A673 (cell line): ENCODE results near the gene ATF5. TPM values are rescaled to one million over a fixed set of nuclear protein-coding genes. Genes with fewer than 3 reads are reported as not detected.

Experiments
- BruUV-seq: library from RNA; stranded (reverse); fragments of 400-500 nt; replicated peaks from 2 replicates; lab custom pipeline; 2021; lab: Mats Ljungman, UMichigan
- CTCF ChIA-PET: fragments of 300-600 bp; sonication (Branson Sonifier 250); formaldehyde crosslinking; loops from one replicate; lab custom pipeline; 2022; ENCODE audit warnings: antibody characterized with exemption; lab: Charles Lee
- POLR2A ChIA-PET: fragments of 300-600 bp; sonication (Branson Sonifier 250); formaldehyde crosslinking; loops from one replicate; lab custom pipeline; 2022; ENCODE audit warnings: antibody characterized with exemption; ENCODE audit not compliant: low non-redundant PET; lab: Charles Lee
- DNase-seq: peaks from one replicate; pipeline ENCODE4 v3.0.0-alpha.2; 2015; ENCODE audit warnings: low spot score
- H3K27ac ChIP-seq: fragments of 200-600 bp; sonication (generic); 2 replicates; pipeline ENCODE4 v1.5.1; 2016; ENCODE audit warnings: mixed run types, low read depth, mild to moderate bottlenecking, mixed read lengths, antibody characterized with exemption, low read length; ENCODE audit not compliant: poor library complexity, severe bottlenecking
- H3K27me3 ChIP-seq: fragments of 200-600 bp; sonication (generic); replicated peaks from 2 replicates; pipeline ENCODE4 v1.6.1; 2017; ENCODE audit warnings: mixed run types, low read depth, mild to moderate bottlenecking, mixed read lengths, antibody characterized with exemption, low read length; ENCODE audit not compliant: insufficient read depth, poor library complexity
- H3K36me3 ChIP-seq: fragments of 200-600 bp; sonication (generic); 2 replicates; pipeline ENCODE4 v1.6.1; 2016; ENCODE audit warnings: mixed run types, mild to moderate bottlenecking, mixed read lengths, antibody characterized with exemption, low read length; ENCODE audit not compliant: insufficient read depth, poor library complexity, severe bottlenecking
- H3K4me1 ChIP-seq: fragments of 200-600 bp; sonication (generic); 2 replicates; pipeline ENCODE4 v1.6.1; 2017; ENCODE audit warnings: mixed run types, mild to moderate bottlenecking, mixed read lengths, antibody characterized with exemption, low read length; ENCODE audit not compliant: insufficient read depth, poor library complexity, severe bottlenecking
- H3K4me3 ChIP-seq: fragments of 200-600 bp; sonication (generic); 2 replicates; pipeline ENCODE4 v1.5.1; 2016; ENCODE audit warnings: low read depth, mixed run types, mild to moderate bottlenecking, mixed read lengths, low read length; ENCODE audit not compliant: poor library complexity, severe bottlenecking
- H3K9me3 ChIP-seq: fragments of 200-600 bp; sonication (generic); 2 replicates; pipeline ENCODE4 v1.6.1; 2016; ENCODE audit warnings: mixed run types, low read depth, mild to moderate bottlenecking, mixed read lengths, antibody characterized with exemption, low read length; ENCODE audit not compliant: poor library complexity, severe bottlenecking
- EZH2 ChIP-seq: fragments of 200-600 bp; sonication (generic); IDR thresholded peaks from 2 replicates; pipeline ENCODE4 v1.6.1; 2017; ENCODE audit warnings: borderline replicate concordance, low read depth, mild to moderate bottlenecking, mixed read lengths, antibody characterized with exemption, low read length; ENCODE audit not compliant: poor library complexity, severe bottlenecking
- intact Hi-C: fragments of 100-400 bp; cut with micrococcal nuclease; formaldehyde crosslinking; loops from one replicate; pipeline ENCODE4 v1.10.0; 2022; ENCODE audit not compliant: unreplicated experiment
- total RNA-seq: library from RNA; stranded (reverse); gene quantifications from 2 replicates; pipeline ENCODE4 v1.2.3, GENCODE V29; 2021
- TF ChIP-seq, protein P1 (sequence below): fragments of 300-800, 200-600 bp; sonication (generic); conservative IDR thresholded peaks from 2 replicates; pipeline ENCODE4 v1.5.1; 2017; ENCODE audit warnings: low read depth, mild to moderate bottlenecking, antibody characterized with exemption, low read length, moderate library complexity, mixed read lengths

ATF5 gene
- total RNA-seq, 1 experiment from 2014 or later, result 302 TPM

GRCh38 chr19:49975051-49975450, 46.0 kb downstream of the ATF5 start:
- no peak for DNase-seq
- no peaks in the 10 kb centered on the region for H3K4me1 ChIP-seq
- intact Hi-C loops, result no loop called here
- no peak overlapping the region for H3K4me3 ChIP-seq
- H3K9me3 ChIP-seq, result no peaks in the 10 kb centered on the region
- no TSS peak for BruUV-seq
- H3K27me3 ChIP-seq, result peaks cover 5% of the 10 kb centered on the region
- no peak overlapping the region for H3K27ac ChIP-seq
- POLR2A ChIA-PET, result no interaction called here
- H3K36me3 ChIP-seq, result no peaks in the 10 kb centered on the region
- TF ChIP-seq, protein P1, sequence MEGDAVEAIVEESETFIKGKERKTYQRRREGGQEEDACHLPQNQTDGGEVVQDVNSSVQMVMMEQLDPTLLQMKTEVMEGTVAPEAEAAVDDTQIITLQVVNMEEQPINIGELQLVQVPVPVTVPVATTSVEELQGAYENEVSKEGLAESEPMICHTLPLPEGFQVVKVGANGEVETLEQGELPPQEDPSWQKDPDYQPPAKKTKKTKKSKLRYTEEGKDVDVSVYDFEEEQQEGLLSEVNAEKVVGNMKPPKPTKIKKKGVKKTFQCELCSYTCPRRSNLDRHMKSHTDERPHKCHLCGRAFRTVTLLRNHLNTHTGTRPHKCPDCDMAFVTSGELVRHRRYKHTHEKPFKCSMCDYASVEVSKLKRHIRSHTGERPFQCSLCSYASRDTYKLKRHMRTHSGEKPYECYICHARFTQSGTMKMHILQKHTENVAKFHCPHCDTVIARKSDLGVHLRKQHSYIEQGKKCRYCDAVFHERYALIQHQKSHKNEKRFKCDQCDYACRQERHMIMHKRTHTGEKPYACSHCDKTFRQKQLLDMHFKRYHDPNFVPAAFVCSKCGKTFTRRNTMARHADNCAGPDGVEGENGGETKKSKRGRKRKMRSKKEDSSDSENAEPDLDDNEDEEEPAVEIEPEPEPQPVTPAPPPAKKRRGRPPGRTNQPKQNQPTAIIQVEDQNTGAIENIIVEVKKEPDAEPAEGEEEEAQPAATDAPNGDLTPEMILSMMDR, result no peak
- TF ChIP-seq EZH2, result no peak
- CTCF ChIA-PET, result no interaction called here

DNA sequence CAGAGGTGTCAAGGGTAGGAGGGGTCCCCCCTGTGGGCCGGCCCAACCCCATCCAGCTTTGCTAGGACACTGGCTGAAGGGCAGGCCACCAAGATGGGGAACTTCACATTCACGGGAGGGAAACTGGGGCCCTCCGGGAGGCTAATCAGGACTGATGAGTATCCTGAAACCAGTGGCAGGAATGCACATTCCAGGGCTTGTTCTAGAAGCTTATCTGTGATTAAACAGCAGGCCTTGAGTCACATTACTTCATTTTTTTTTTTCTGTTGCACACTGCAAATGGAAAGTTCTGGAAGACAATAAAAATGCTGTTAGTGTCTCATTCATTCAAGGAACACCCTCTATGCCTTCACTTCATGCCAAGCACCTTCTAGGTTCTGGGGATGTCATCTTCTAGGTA, 47.5 kb downstream of the ATF5 start:
- no TSS peak for BruUV-seq
- CTCF ChIA-PET, result interaction anchor here (0.7 kb wide), 1 partner anchor 38 kb away, joined by 3 read pairs; no protein-coding TSS in a partner anchor

DNA sequence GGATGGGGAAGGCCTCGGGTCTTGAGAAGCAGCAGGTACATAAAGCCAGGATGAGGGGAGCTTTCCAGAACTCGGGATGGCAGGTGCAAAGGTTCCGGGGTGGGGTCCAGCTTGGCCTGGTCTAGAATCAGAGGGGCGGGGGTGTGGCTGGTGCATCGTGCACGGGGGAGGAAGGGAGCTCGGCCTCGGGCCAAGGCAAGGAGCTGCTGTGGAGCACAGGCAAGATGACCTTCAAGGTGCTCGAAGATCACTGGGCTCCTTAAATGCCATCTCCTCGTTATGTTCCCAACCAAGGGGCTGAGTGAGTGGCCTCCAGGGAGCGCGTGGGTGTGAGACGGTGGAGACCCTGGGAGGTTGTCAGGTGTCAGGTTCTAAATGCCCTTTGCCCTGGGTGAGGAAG, 48.1 kb downstream of the ATF5 start:
- intact Hi-C loops, result no loop called here
- H3K27me3 ChIP-seq, result no peaks in the 10 kb centered on the region
- no peak for DNase-seq
- H3K27ac ChIP-seq, result no peak overlapping the region
- no peaks in the 10 kb centered on the region for H3K4me1 ChIP-seq
- POLR2A ChIA-PET, result no interaction called here
- H3K36me3 ChIP-seq, result no peaks in the 10 kb centered on the region
- H3K9me3 ChIP-seq, result no peaks in the 10 kb centered on the region
- H3K4me3 ChIP-seq, result no peak overlapping the region
- CTCF ChIA-PET, result interaction anchor here (0.7 kb wide), 1 partner anchor 39 kb away, joined by 3 read pairs; no protein-coding TSS in a partner anchor
- BruUV-seq, result no TSS peak
- TF ChIP-seq, protein P1, result no peak
- TF ChIP-seq EZH2, result no peak

More for the DNA sequence above, 47.5 kb downstream of the ATF5 start:
- no peaks in the 10 kb centered on the region for H3K4me1 ChIP-seq
- POLR2A ChIA-PET, result no interaction called here
- intact Hi-C loops, result no loop called here
- no peak for DNase-seq
- H3K9me3 ChIP-seq, result no peaks in the 10 kb centered on the region
- peaks cover 5% of the 10 kb centered on the region for H3K27me3 ChIP-seq
- no peak overlapping the region for H3K4me3 ChIP-seq
- TF ChIP-seq, protein P1, result no peak
- TF ChIP-seq EZH2, result no peak
- H3K36me3 ChIP-seq, result no peaks in the 10 kb centered on the region
- H3K27ac ChIP-seq, result no peak overlapping the region
